HEK293 (cell line): ENCODE measurements around the gene CFAP97.

Experiments
- BCL11B ChIP-seq: fragments of 450-650 bp; formaldehyde crosslinking; IDR thresholded peaks from 2 replicates; pipeline ENCODE4 v1.5.1; 2016; ENCODE audit warnings: low read depth, missing biosample characterization, missing genetic modification characterization
- EGR2 ChIP-seq: fragments of 450-650 bp; formaldehyde crosslinking; IDR thresholded peaks from 2 replicates; pipeline ENCODE4 v1.5.1; 2016; ENCODE audit warnings: low read depth, missing biosample characterization, missing genetic modification characterization
- GLIS2 ChIP-seq: fragments of 450-650 bp; formaldehyde crosslinking; IDR thresholded peaks from 2 replicates; pipeline ENCODE4 v1.5.1; 2016; ENCODE audit warnings: missing biosample characterization, missing genetic modification characterization
- HOXD13 ChIP-seq: sonication (generic); formaldehyde crosslinking; IDR thresholded peaks from 2 replicates; pipeline ENCODE4 v1.8.0; 2022; ENCODE audit warnings: missing genetic modification reagents, borderline replicate concordance
- KLF10 ChIP-seq: fragments of 450-650 bp; IDR thresholded peaks from 2 replicates; pipeline ENCODE4 v1.5.1; 2018; ENCODE audit warnings: missing biosample characterization, mild to moderate bottlenecking, missing genetic modification characterization
- OSR2 ChIP-seq: fragments of 450-650 bp; formaldehyde crosslinking; IDR thresholded peaks from 2 replicates; pipeline ENCODE4 v1.5.1; 2016; ENCODE audit warnings: missing biosample characterization, missing genetic modification characterization
- OVOL3 ChIP-seq: fragments of 450-650 bp; formaldehyde crosslinking; IDR thresholded peaks from 2 replicates; pipeline ENCODE4 v1.5.1; 2016; ENCODE audit warnings: missing biosample characterization, missing genetic modification characterization
- SP3 ChIP-seq: fragments of 450-650 bp; formaldehyde crosslinking; IDR thresholded peaks from 2 replicates; pipeline ENCODE4 v1.5.1; 2016; ENCODE audit warnings: missing biosample characterization, missing genetic modification characterization
- TRIM28 ChIP-seq: IDR thresholded peaks from 2 replicates; pipeline ENCODE4 v1.6.1; 2011; ENCODE audit warnings: low read length, control low read depth, borderline replicate concordance
- YY2 ChIP-seq: fragments of 450-650 bp; formaldehyde crosslinking; IDR thresholded peaks from 2 replicates; pipeline ENCODE4 v1.5.1; 2016; ENCODE audit warnings: missing biosample characterization, missing genetic modification characterization
- ZEB2 ChIP-seq: fragments of 450-650 bp; formaldehyde crosslinking; IDR thresholded peaks from 2 replicates; pipeline ENCODE4 v1.5.1; 2016; ENCODE audit warnings: missing biosample characterization, missing genetic modification characterization
- ZFP69B ChIP-seq: fragments of 450-650 bp; formaldehyde crosslinking; IDR thresholded peaks from 2 replicates; pipeline ENCODE4 v1.5.1; 2016; ENCODE audit warnings: missing biosample characterization, missing genetic modification characterization
- ZNF274 ChIP-seq, 2 experiments: fragments of 200-500 bp in 1 of 2; fragments of 450-650 bp in 1 of 2; sonication (Bioruptor generic) in 1 of 2; formaldehyde crosslinking in 1 of 2; IDR thresholded peaks; 2 replicates each; pipeline versions ENCODE4 v1.5.1 to v1.6.1; 2014 to 2016; ENCODE audit warnings: borderline replicate concordance in 1 of 2, inconsistent platforms in 1 of 2, low read length in 1 of 2, missing biosample characterization in 1 of 2, missing genetic modification characterization in 1 of 2
- ZNF37A ChIP-seq: fragments of 450-650 bp; IDR thresholded peaks from 2 replicates; pipeline ENCODE4 v1.5.1; 2018; ENCODE audit warnings: missing biosample characterization, missing genetic modification characterization
- ZNF501 ChIP-seq: fragments of 450-650 bp; formaldehyde crosslinking; IDR thresholded peaks from 2 replicates; pipeline ENCODE4 v1.5.1; 2016; ENCODE audit warnings: missing biosample characterization, missing genetic modification characterization
- ZNF510 ChIP-seq: fragments of 450-650 bp; formaldehyde crosslinking; IDR thresholded peaks from 2 replicates; pipeline ENCODE4 v1.5.1; 2018; ENCODE audit warnings: mild to moderate bottlenecking, missing genetic modification characterization, missing biosample characterization; ENCODE audit not compliant: insufficient replicate concordance
- ZNF549 ChIP-seq: fragments of 450-650 bp; IDR thresholded peaks from 2 replicates; pipeline ENCODE4 v1.5.1; 2018; ENCODE audit warnings: missing biosample characterization, missing genetic modification characterization, mild to moderate bottlenecking, inconsistent platforms, moderate library complexity
- ZNF600 ChIP-seq: fragments of 450-650 bp; formaldehyde crosslinking; IDR thresholded peaks from 2 replicates; pipeline ENCODE4 v1.5.1; 2016; ENCODE audit warnings: missing biosample characterization, missing genetic modification characterization
- ZNF624 ChIP-seq: fragments of 450-650 bp; formaldehyde crosslinking; IDR thresholded peaks from 2 replicates; pipeline ENCODE4 v1.5.1; 2017; ENCODE audit warnings: missing biosample characterization, missing genetic modification characterization
- ZNF747 ChIP-seq: fragments of 450-650 bp; formaldehyde crosslinking; IDR thresholded peaks from 2 replicates; pipeline ENCODE4 v1.5.1; 2016; ENCODE audit warnings: missing biosample characterization, missing genetic modification characterization
- ZNF843 ChIP-seq: fragments of 450-650 bp; formaldehyde crosslinking; IDR thresholded peaks from 2 replicates; pipeline ENCODE4 v1.5.1; 2016; ENCODE audit warnings: missing biosample characterization, missing genetic modification characterization
- TF ChIP-seq, protein P1 (sequence below): fragments of 450-650 bp; formaldehyde crosslinking; IDR thresholded peaks from 2 replicates; pipeline ENCODE4 v1.5.1; 2016; ENCODE audit warnings: missing biosample characterization, missing genetic modification characterization
- TF ChIP-seq, protein P2 (sequence below): fragments of 450-650 bp; formaldehyde crosslinking; IDR thresholded peaks from 2 replicates; pipeline ENCODE4 v1.5.1; 2016; ENCODE audit warnings: missing biosample characterization, missing genetic modification characterization
- TF ChIP-seq, protein P3 (sequence below): fragments of 450-650 bp; formaldehyde crosslinking; IDR thresholded peaks from 2 replicates; pipeline ENCODE4 v1.5.1; 2017; ENCODE audit warnings: missing biosample characterization, missing genetic modification characterization
- TF ChIP-seq, protein P4 (sequence below): fragments of 450-650 bp; formaldehyde crosslinking; IDR thresholded peaks from 2 replicates; pipeline ENCODE4 v1.5.1; 2017; ENCODE audit warnings: missing biosample characterization, mild to moderate bottlenecking, missing genetic modification characterization, moderate library complexity
- TF ChIP-seq, protein P5 (sequence below): fragments of 450-650 bp; formaldehyde crosslinking; IDR thresholded peaks from 2 replicates; pipeline ENCODE4 v1.5.1; 2016; ENCODE audit warnings: missing biosample characterization, missing genetic modification characterization
- TF ChIP-seq, protein P6 (sequence below): fragments of 450-650 bp; formaldehyde crosslinking; IDR thresholded peaks from 2 replicates; pipeline ENCODE4 v1.5.1; 2017; ENCODE audit warnings: missing biosample characterization, missing genetic modification characterization
- TF ChIP-seq, protein P7 (sequence below): fragments of 450-650 bp; formaldehyde crosslinking; IDR thresholded peaks from 2 replicates; pipeline ENCODE4 v1.5.1; 2016; ENCODE audit warnings: missing biosample characterization, missing genetic modification characterization

The CFAP97 gene

DNA sequence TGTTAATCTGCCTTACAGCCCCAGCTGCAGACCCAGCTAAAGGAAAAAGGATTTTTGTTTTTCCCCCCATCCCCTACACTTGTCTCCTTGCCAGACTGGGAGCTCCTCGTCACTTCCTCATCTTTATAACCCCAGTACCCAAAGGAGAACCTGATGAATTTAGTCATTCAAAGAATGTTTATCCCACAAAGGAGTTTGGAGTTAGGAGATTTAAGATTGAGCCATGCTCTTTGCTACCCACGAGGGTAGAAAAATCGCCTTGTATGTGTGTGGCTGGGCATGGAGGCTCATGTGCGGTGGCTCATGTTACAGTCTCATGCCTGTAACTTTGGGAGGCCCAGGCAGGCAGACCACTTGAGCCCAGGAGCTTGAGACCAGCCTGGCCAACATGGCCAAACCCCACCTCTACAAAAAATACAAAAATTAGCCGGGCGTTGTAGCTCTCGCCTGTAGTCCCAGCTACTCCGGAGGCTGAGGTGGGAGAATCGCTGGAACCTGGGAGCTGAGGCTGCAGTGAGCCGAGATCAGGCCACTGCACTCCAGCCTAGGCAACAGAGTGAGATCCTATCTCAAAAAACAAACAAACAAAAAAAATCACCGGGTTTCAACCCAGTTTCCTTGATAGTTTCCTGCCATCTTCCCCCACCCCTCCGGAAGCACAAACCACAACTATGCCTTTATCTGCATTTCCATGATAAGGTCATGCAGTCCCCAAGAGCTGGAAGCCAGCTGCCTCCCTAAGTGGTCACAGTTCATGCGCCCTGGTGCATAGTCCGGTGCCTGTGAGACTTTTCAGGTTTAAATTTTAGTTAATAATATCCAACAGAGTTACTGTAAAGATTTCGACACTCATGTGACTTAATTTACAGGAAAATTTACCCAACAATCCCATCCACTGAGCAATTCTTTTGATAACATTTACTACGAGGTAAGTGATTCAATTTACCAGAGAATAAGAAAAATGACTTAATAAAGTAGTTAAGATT lies 1.5 kb downstream of the CFAP97 start (continued):
- TF ChIP-seq ZNF510: no peak
- TF ChIP-seq, protein P1, sequence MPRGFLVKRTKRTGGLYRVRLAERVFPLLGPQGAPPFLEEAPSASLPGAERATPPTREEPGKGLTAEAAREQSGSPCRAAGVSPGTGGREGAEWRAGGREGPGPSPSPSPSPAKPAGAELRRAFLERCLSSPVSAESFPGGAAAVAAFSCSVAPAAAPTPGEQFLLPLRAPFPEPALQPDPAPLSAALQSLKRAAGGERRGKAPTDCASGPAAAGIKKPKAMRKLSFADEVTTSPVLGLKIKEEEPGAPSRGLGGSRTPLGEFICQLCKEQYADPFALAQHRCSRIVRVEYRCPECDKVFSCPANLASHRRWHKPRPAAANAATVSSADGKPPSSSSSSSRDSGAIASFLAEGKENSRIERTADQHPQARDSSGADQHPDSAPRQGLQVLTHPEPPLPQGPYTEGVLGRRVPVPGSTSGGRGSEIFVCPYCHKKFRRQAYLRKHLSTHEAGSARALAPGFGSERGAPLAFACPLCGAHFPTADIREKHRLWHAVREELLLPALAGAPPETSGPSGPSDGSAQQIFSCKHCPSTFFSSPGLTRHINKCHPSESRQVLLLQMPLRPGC (tag by site-specific recombination): 0 out of 2 replicates have a peak, but pooled peaks have one; percentile 25
- TF ChIP-seq, protein P2, sequence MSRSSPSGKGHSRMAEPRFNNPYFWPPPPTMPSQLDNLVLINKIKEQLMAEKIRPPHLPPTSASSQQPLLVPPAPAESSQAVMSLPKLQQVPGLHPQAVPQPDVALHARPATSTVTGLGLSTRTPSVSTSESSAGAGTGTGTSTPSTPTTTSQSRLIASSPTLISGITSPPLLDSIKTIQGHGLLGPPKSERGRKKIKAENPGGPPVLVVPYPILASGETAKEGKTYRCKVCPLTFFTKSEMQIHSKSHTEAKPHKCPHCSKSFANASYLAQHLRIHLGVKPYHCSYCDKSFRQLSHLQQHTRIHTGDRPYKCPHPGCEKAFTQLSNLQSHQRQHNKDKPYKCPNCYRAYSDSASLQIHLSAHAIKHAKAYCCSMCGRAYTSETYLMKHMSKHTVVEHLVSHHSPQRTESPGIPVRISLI (tag by site-specific recombination): peak; percentile 37; the same call in 1 of the 2 replicates
- no peak for TF ChIP-seq ZNF624 (tag by site-specific recombination)
- TF ChIP-seq ZEB2 (tag by site-specific recombination): peak; percentile 41; the same call in 1 of the 2 replicates
- peak; percentile 50; the same call in 1 of the 2 replicates for TF ChIP-seq ZNF600 (tag by site-specific recombination)
- TF ChIP-seq TRIM28: peak; percentile 26; the same call in 1 of the 2 replicates
- peak; percentile 55 for TF ChIP-seq ZNF843 (tag by site-specific recombination)
- no peak for TF ChIP-seq YY2 (tag by site-specific recombination)
- TF ChIP-seq, protein P3, sequence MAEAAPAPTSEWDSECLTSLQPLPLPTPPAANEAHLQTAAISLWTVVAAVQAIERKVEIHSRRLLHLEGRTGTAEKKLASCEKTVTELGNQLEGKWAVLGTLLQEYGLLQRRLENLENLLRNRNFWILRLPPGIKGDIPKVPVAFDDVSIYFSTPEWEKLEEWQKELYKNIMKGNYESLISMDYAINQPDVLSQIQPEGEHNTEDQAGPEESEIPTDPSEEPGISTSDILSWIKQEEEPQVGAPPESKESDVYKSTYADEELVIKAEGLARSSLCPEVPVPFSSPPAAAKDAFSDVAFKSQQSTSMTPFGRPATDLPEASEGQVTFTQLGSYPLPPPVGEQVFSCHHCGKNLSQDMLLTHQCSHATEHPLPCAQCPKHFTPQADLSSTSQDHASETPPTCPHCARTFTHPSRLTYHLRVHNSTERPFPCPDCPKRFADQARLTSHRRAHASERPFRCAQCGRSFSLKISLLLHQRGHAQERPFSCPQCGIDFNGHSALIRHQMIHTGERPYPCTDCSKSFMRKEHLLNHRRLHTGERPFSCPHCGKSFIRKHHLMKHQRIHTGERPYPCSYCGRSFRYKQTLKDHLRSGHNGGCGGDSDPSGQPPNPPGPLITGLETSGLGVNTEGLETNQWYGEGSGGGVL (tag by site-specific recombination): peak; percentile 74
- TF ChIP-seq ZNF747 (tag by site-specific recombination): no peak
- no peak for TF ChIP-seq GLIS2 (tag by site-specific recombination)
- TF ChIP-seq ZNF37A (tag by site-specific recombination): no peak
- TF ChIP-seq ZFP69B (tag by site-specific recombination): 0 out of 2 replicates have a peak, but pooled peaks have one; percentile 34
- no peak for TF ChIP-seq KLF10 (tag by site-specific recombination)
- TF ChIP-seq, protein P4, sequence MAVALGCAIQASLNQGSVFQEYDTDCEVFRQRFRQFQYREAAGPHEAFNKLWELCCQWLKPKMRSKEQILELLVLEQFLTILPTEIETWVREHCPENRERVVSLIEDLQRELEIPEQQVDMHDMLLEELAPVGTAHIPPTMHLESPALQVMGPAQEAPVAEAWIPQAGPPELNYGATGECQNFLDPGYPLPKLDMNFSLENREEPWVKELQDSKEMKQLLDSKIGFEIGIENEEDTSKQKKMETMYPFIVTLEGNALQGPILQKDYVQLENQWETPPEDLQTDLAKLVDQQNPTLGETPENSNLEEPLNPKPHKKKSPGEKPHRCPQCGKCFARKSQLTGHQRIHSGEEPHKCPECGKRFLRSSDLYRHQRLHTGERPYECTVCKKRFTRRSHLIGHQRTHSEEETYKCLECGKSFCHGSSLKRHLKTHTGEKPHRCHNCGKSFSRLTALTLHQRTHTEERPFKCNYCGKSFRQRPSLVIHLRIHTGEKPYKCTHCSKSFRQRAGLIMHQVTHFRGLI (tag by site-specific recombination): peak; percentile 83
- TF ChIP-seq ZNF501 (tag by site-specific recombination): no peak
- no peak for TF ChIP-seq ZNF549
- no peak for TF ChIP-seq BCL11B (tag by site-specific recombination)
- no peak for TF ChIP-seq HOXD13 (CRISPR knock-in tag)
- TF ChIP-seq, protein P5, sequence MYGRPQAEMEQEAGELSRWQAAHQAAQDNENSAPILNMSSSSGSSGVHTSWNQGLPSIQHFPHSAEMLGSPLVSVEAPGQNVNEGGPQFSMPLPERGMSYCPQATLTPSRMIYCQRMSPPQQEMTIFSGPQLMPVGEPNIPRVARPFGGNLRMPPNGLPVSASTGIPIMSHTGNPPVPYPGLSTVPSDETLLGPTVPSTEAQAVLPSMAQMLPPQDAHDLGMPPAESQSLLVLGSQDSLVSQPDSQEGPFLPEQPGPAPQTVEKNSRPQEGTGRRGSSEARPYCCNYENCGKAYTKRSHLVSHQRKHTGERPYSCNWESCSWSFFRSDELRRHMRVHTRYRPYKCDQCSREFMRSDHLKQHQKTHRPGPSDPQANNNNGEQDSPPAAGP (tag by site-specific recombination): 0 out of 2 replicates have a peak, but pooled peaks have one; percentile 15
- 0 out of 2 replicates have a peak, but pooled peaks have one; percentile 11 for TF ChIP-seq SP3 (tag by site-specific recombination)
- peak; percentile 89 for TF ChIP-seq OSR2 (tag by site-specific recombination)
- no peak for TF ChIP-seq EGR2 (tag by site-specific recombination)
- no peak for TF ChIP-seq ZNF274 (IDR thresholded peaks at IDR 0.05; ENCODE audit: low read length)
- no peak for TF ChIP-seq ZNF274 (tag by site-specific recombination; IDR thresholded peaks at IDR 0.05; ENCODE audit: borderline replicate concordance)
- TF ChIP-seq, protein P6, sequence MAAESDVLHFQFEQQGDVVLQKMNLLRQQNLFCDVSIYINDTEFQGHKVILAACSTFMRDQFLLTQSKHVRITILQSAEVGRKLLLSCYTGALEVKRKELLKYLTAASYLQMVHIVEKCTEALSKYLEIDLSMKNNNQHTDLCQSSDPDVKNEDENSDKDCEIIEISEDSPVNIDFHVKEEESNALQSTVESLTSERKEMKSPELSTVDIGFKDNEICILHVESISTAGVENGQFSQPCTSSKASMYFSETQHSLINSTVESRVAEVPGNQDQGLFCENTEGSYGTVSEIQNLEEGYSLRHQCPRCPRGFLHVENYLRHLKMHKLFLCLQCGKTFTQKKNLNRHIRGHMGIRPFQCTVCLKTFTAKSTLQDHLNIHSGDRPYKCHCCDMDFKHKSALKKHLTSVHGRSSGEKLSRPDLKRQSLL: no peak
- TF ChIP-seq, protein P7, sequence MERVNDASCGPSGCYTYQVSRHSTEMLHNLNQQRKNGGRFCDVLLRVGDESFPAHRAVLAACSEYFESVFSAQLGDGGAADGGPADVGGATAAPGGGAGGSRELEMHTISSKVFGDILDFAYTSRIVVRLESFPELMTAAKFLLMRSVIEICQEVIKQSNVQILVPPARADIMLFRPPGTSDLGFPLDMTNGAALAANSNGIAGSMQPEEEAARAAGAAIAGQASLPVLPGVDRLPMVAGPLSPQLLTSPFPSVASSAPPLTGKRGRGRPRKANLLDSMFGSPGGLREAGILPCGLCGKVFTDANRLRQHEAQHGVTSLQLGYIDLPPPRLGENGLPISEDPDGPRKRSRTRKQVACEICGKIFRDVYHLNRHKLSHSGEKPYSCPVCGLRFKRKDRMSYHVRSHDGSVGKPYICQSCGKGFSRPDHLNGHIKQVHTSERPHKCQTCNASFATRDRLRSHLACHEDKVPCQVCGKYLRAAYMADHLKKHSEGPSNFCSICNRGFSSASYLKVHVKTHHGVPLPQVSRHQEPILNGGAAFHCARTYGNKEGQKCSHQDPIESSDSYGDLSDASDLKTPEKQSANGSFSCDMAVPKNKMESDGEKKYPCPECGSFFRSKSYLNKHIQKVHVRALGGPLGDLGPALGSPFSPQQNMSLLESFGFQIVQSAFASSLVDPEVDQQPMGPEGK (tag by site-specific recombination): peak; percentile 47; the same call in 1 of the 2 replicates
- no peak for TF ChIP-seq OVOL3 (tag by site-specific recombination)
